GM19240 (cell line): Measurements from ENCODE around the gene CD9.

Experiments used
- DNase-seq: peaks from one replicate; pipeline ENCODE4 v3.0.0; 2011; ENCODE audit warnings: low spot score; ENCODE audit not compliant: insufficient read length

CD9 gene

GRCh38 chr12:6236641-6236940 lies 36.4 kb downstream of the CD9 start:
- no peak for DNase-seq

- DNase-seq: no peak
These were observed 37.6 kb downstream of the CD9 start for GRCh38 chr12:6237830-6238229.

- no peak for DNase-seq
These were observed 38.7 kb downstream of the CD9 start for GRCh38 chr12:6238875-6239274.

GRCh38 chr12:6241495-6241894 lies 41.3 kb downstream of the CD9 start:
- no peak for DNase-seq

- DNase-seq: no peak
These were observed 49.4 kb downstream of the CD9 start for GRCh38 chr12:6249580-6249979.

GRCh38 chr12:6250343-6250742 lies 50.1 kb downstream of the CD9 start:
- no peak for DNase-seq

GRCh38 chr12:6253278-6253677 lies 53.1 kb downstream of the CD9 start:
- no peak for DNase-seq

GRCh38 chr12:6254491-6254890 lies 54.3 kb downstream of the CD9 start:
- DNase-seq: no peak

GRCh38 chr12:6257007-6257406 lies 56.8 kb downstream of the CD9 start:
- DNase-seq: no peak

- no peak for DNase-seq
These were observed 62.0 kb downstream of the CD9 start for GRCh38 chr12:6262211-6262610.

GRCh38 chr12:6262623-6263022 lies 62.4 kb downstream of the CD9 start:
- DNase-seq: no peak

- DNase-seq: no peak
These were observed 63.7 kb downstream of the CD9 start for GRCh38 chr12:6263931-6264330.

GRCh38 chr12:6264402-6265037 lies 64.3 kb downstream of the CD9 start:
- DNase-seq: no peak

- no peak for DNase-seq
These were observed 64.8 kb downstream of the CD9 start for GRCh38 chr12:6265038-6265405.

- DNase-seq: no peak
These were observed 66.4 kb downstream of the CD9 start for GRCh38 chr12:6266541-6266966.

GRCh38 chr12:6266971-6267721 lies 66.9 kb downstream of the CD9 start:
- DNase-seq: no peak

GRCh38 chr12:6268484-6269157 lies 68.4 kb downstream of the CD9 start:
- no peak for DNase-seq

- DNase-seq: no peak
These were observed 69.8 kb downstream of the CD9 start for GRCh38 chr12:6269986-6270385.

GRCh38 chr12:6271281-6271680 lies 71.1 kb downstream of the CD9 start:
- DNase-seq: no peak

GRCh38 chr12:6272300-6273204 lies 72.4 kb downstream of the CD9 start:
- no peak for DNase-seq

GRCh38 chr12:6273205-6273540 lies 73.0 kb downstream of the CD9 start:
- DNase-seq: no peak
